HCT116 (cell line): ENCODE measurements around the gene NEURL1B. TPM values are rescaled to one million over a fixed set of nuclear protein-coding genes. Genes with fewer than 3 reads are reported as not detected.

Experiments used
- ATAC-seq: fragments of 200-7000 bp; cut with Tn5 transposase; 2 replicates; pipeline ENCODE4 v1.9.1; 2020; ENCODE audit warnings: mild to moderate bottlenecking, moderate library complexity
- BruUV-seq: library from RNA; stranded (reverse); fragments of 400-500 nt; replicated peaks from 2 replicates; lab custom pipeline; 2021; lab: Mats Ljungman, UMichigan
- CTCF ChIA-PET: fragments of 300-600 bp; sonication (Branson Sonifier 250); formaldehyde crosslinking; loops from one replicate; lab custom pipeline; 2021; ENCODE audit warnings: antibody characterized with exemption; lab: Charles Lee
- POLR2A ChIA-PET: fragments of 300-600, 350-600 bp; sonication (Branson Sonifier 250); formaldehyde crosslinking; loops from one replicate; lab custom pipeline; 2021; ENCODE audit warnings: antibody characterized with exemption; lab: Charles Lee
- RAD21 ChIA-PET, 2 experiments: fragments of 300-600 bp; sonication (Branson Sonifier 250); formaldehyde crosslinking; loops; one replicate each; lab custom pipeline; 2023; ENCODE audit warnings: low total read pairs in 2 of 2; ENCODE audit not compliant: uncharacterized antibody in 2 of 2, unreplicated experiment in 2 of 2, low non-redundant PET in 1 of 2; lab: Charles Lee
- DNase-seq: peaks from one replicate; pipeline ENCODE4 v3.0.0-alpha.2; 2010; ENCODE audit warnings: low read depth, low spot score
- H2AFZ ChIP-seq: fragments of 200-600 bp; shearing (Covaris generic), sonication (generic); 2 replicates; pipeline ENCODE4 v1.6.1; 2017; ENCODE audit warnings: low read depth, mixed run types, mixed read lengths, antibody characterized with exemption, low read length; ENCODE audit not compliant: poor library complexity, severe bottlenecking
- H3K27ac ChIP-seq: 2 replicates; pipeline ENCODE4 v1.5.1; 2012; ENCODE audit warnings: low read depth, low read length
- H3K27me3 ChIP-seq: fragments of 200-600 bp; sonication (generic); 2 replicates; pipeline ENCODE4 v1.6.1; 2016; ENCODE audit warnings: mixed run types, low read length, mixed read lengths; ENCODE audit not compliant: insufficient read depth
- H3K36me3 ChIP-seq, 2 experiments: fragments of 200-500 bp in 1 of 2; fragments of 200-600 bp in 1 of 2; sonication (Bioruptor generic) in 1 of 2; sonication (generic) in 1 of 2; 2 replicates each; pipeline versions ENCODE4 v1.5.1 to v1.6.1; 2014 to 2016; ENCODE audit warnings: low read length in 2 of 2, inconsistent platforms in 1 of 2, mixed read lengths in 1 of 2, mixed run types in 1 of 2; ENCODE audit not compliant: insufficient read depth in 2 of 2, control insufficient read depth in 1 of 2
- H3K4me1 ChIP-seq, 2 experiments: fragments of 200-600 bp in 1 of 2; sonication (generic) in 1 of 2; 2 replicates each; pipeline versions ENCODE4 v1.5.1 to v1.6.1; 2012 to 2017; ENCODE audit warnings: low read length in 2 of 2, inconsistent platforms in 1 of 2, mild to moderate bottlenecking in 1 of 2, mixed read lengths in 1 of 2, mixed run types in 1 of 2, moderate library complexity in 1 of 2; ENCODE audit not compliant: insufficient read depth in 2 of 2, control insufficient read depth in 1 of 2
- H3K4me2 ChIP-seq: fragments of 200-600 bp; sonication (generic); 2 replicates; pipeline ENCODE4 v1.6.1; 2017; ENCODE audit warnings: mixed run types, low read length, mixed read lengths
- H3K4me3 ChIP-seq, 2 experiments: fragments of 200-600 bp in 1 of 2; sonication (generic) in 1 of 2; replicated peaks in 1 of 2; 2 replicates each; pipeline ENCODE4 v1.5.1; 2011 to 2016; ENCODE audit warnings: low read length in 2 of 2, control low read depth in 1 of 2, low read depth in 1 of 2, mild to moderate bottlenecking in 1 of 2, mixed read lengths in 1 of 2, mixed run types in 1 of 2
- H3K79me2 ChIP-seq: fragments of 200-600 bp; sonication (generic); 2 replicates; pipeline ENCODE4 v1.6.1; 2017; ENCODE audit warnings: mild to moderate bottlenecking, mixed run types, low read length, moderate library complexity, mixed read lengths; ENCODE audit not compliant: insufficient read depth
- H3K9ac ChIP-seq: fragments of 200-600 bp; sonication (generic); 2 replicates; pipeline ENCODE4 v1.6.1; 2016; ENCODE audit warnings: low read length, mixed read lengths
- H3K9me2 ChIP-seq: fragments of 200-600 bp; sonication (generic), shearing (Covaris generic); 2 replicates; pipeline ENCODE4 v1.6.1; 2017; ENCODE audit warnings: mixed run types, mild to moderate bottlenecking, moderate library complexity; ENCODE audit not compliant: insufficient read depth
- H3K9me3 ChIP-seq, 2 experiments: fragments of 200-500 bp in 1 of 2; fragments of 200-600 bp in 1 of 2; sonication (Bioruptor generic) in 1 of 2; sonication (generic) in 1 of 2; 2 replicates each; pipeline ENCODE4 v1.6.1; 2014 to 2017; ENCODE audit warnings: low read length in 2 of 2, mixed read lengths in 2 of 2, inconsistent platforms in 1 of 2, low read depth in 1 of 2, mild to moderate bottlenecking in 1 of 2, mixed run types in 1 of 2, moderate library complexity in 1 of 2; ENCODE audit not compliant: control insufficient read depth in 1 of 2, insufficient read depth in 1 of 2
- H4K20me1 ChIP-seq: fragments of 200-600 bp; sonication (generic), shearing (Covaris generic); 2 replicates; pipeline ENCODE4 v1.6.1; 2017; ENCODE audit warnings: mixed run types, mild to moderate bottlenecking, moderate library complexity; ENCODE audit not compliant: insufficient read depth
- EGR1 ChIP-seq: IDR thresholded peaks from 2 replicates; pipeline ENCODE4 v1.6.1; 2012; ENCODE audit warnings: low read depth
- ELF1 ChIP-seq: IDR thresholded peaks from 2 replicates; pipeline ENCODE4 v1.6.1; 2012; ENCODE audit warnings: low read depth, borderline replicate concordance
- EZH2 ChIP-seq: fragments of 200-600 bp; sonication (generic); IDR thresholded peaks from 2 replicates; pipeline ENCODE4 v1.6.1; 2017; ENCODE audit warnings: antibody characterized with exemption, mixed run types
- SP1 ChIP-seq: IDR thresholded peaks from 2 replicates; pipeline ENCODE4 v1.6.1; 2012; ENCODE audit warnings: low read depth
- SRF ChIP-seq: IDR thresholded peaks from 2 replicates; pipeline ENCODE4 v1.6.1; 2012; ENCODE audit warnings: low read depth
- YY1 ChIP-seq: IDR thresholded peaks from 2 replicates; pipeline ENCODE4 v1.6.1; 2011; ENCODE audit warnings: low read length, low read depth, moderate library complexity, mild to moderate bottlenecking; ENCODE audit not compliant: insufficient replicate concordance; ENCODE audit errors: extremely low read depth
- ZFX ChIP-seq: fragments of 450-650 bp; IDR thresholded peaks from 2 replicates; pipeline ENCODE4 v1.6.1; 2017
- intact Hi-C: fragments of 100-400 bp; cut with micrococcal nuclease; formaldehyde crosslinking; loops from 2 replicates; pipeline ENCODE4 v1.10.0; 2022
- total RNA-seq: library from RNA; stranded (reverse); gene quantifications from one replicate; pipeline ENCODE4 v1.2.1, GENCODE V29; 2021; ENCODE audit not compliant: unreplicated experiment
- TF ChIP-seq, protein P1 (sequence below): IDR thresholded peaks from 2 replicates; pipeline ENCODE4 v1.6.1; 2012
- TF ChIP-seq, protein P2 (sequence below), 3 experiments: fragments of 200-600 bp in 1 of 3; sonication (generic) in 1 of 3; IDR thresholded peaks in 2 of 3; conservative IDR thresholded peaks in 1 of 3; 2 replicates each; pipeline ENCODE4 v1.5.1; 2012 to 2017; ENCODE audit warnings: low read depth in 2 of 3, low read length in 2 of 3, antibody characterized with exemption in 1 of 3, borderline replicate concordance in 1 of 3, control low read depth in 1 of 3, mild to moderate bottlenecking in 1 of 3, mixed read lengths in 1 of 3, mixed run types in 1 of 3, moderate library complexity in 1 of 3; ENCODE audit not compliant: insufficient read depth in 1 of 3

The NEURL1B gene
- total RNA-seq, 1 experiment from 2014 or later = 5.8 TPM

DNA sequence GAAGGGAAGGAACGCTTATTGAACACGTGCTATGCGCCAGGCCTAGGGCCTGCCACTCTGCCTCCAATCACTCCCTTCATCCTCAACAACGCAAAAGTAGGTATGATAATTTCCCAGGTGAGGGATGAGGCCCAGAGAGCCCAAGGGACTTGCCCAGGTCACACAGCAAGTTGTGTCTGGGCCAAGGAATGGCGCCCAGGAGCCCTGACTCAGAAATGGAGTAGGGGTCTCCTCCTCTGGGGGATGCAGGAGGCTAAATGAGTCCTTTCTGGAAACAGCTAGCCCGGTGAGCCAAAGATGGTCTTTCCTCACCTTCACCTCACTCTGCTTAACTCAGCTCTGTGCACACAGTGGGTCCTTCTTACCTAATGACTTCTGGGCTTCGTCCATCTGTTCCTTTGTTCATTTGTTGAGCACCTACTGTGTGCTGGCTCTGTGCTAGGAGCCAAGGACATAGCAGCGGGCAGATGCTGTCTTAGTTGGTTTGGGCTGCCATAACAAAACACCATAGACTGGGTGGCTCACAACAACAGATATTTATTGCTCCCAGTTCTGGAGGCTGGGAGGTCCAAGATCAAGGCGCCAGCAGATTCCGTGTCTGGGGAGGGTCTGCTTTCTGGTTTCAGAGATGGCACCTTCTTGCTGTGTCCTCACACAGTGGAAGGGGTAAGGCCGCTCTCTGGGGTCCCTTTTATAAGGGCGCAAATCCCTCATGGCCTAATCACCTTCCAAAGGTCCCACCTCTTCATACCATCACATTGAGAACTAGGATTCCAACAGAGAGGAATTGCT is 22.3 kb upstream of the NEURL1B start:
- H3K9me2 ChIP-seq = no peaks in the 10 kb centered on the region
- CTCF ChIA-PET = no interaction called here
- no peaks in the 10 kb centered on the region for H3K36me3 ChIP-seq
- no peaks in the 10 kb centered on the region for H4K20me1 ChIP-seq
- intact Hi-C loops = no loop called here
- peaks cover 7% of the 10 kb centered on the region in 2 experiments; a peak in 3 of 4 replicates for H3K4me1 ChIP-seq
- H3K27ac ChIP-seq = no peak overlapping the region
- H3K79me2 ChIP-seq = no peaks in the 10 kb centered on the region
- DNase-seq (no peak), ATAC-seq (no peak)
- no peak overlapping the region for H3K4me2 ChIP-seq
- BruUV-seq = no TSS peak
- no peak overlapping the region for H3K4me3 ChIP-seq
- TF ChIP-seq, protein P1, sequence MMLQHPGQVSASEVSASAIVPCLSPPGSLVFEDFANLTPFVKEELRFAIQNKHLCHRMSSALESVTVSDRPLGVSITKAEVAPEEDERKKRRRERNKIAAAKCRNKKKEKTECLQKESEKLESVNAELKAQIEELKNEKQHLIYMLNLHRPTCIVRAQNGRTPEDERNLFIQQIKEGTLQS = no peak
- TF ChIP-seq YY1 (no peak), SP1 (no peak), EGR1 (no peak), EZH2 (no peak), SRF (no peak), ZFX (no peak), ELF1 (no peak)
- TF ChIP-seq, protein P2, sequence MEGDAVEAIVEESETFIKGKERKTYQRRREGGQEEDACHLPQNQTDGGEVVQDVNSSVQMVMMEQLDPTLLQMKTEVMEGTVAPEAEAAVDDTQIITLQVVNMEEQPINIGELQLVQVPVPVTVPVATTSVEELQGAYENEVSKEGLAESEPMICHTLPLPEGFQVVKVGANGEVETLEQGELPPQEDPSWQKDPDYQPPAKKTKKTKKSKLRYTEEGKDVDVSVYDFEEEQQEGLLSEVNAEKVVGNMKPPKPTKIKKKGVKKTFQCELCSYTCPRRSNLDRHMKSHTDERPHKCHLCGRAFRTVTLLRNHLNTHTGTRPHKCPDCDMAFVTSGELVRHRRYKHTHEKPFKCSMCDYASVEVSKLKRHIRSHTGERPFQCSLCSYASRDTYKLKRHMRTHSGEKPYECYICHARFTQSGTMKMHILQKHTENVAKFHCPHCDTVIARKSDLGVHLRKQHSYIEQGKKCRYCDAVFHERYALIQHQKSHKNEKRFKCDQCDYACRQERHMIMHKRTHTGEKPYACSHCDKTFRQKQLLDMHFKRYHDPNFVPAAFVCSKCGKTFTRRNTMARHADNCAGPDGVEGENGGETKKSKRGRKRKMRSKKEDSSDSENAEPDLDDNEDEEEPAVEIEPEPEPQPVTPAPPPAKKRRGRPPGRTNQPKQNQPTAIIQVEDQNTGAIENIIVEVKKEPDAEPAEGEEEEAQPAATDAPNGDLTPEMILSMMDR (IDR thresholded peaks at IDR 0.05 in 2 of 3, conservative IDR thresholded peaks at IDR 0.05 in 1 of 3; ENCODE audit: borderline replicate concordance in 1 of 3, insufficient read depth in 1 of 3, low read depth in 2 of 3, low read length in 2 of 3) = no peak
- TF ChIP-seq, all 23 proteins: peak for 0
- H3K9me3 ChIP-seq = no peaks in the 10 kb centered on the region
- ChIA-PET RAD21 (no interaction called here), POLR2A (no interaction called here)
- no peak overlapping the region for H2AFZ ChIP-seq
- H3K9ac ChIP-seq = no peak overlapping the region
- no peaks in the 10 kb centered on the region for H3K27me3 ChIP-seq
